ENCODE results near the gene MYL4. TPM values are rescaled to one million over a fixed set of nuclear protein-coding genes. Genes with fewer than 3 reads are reported as not detected.

MYL4 gene
- total and polyA plus RNA-seq, 3 donors from 2014 or later, result 7.6 to 19.3 (median 7.9) TPM

DNA sequence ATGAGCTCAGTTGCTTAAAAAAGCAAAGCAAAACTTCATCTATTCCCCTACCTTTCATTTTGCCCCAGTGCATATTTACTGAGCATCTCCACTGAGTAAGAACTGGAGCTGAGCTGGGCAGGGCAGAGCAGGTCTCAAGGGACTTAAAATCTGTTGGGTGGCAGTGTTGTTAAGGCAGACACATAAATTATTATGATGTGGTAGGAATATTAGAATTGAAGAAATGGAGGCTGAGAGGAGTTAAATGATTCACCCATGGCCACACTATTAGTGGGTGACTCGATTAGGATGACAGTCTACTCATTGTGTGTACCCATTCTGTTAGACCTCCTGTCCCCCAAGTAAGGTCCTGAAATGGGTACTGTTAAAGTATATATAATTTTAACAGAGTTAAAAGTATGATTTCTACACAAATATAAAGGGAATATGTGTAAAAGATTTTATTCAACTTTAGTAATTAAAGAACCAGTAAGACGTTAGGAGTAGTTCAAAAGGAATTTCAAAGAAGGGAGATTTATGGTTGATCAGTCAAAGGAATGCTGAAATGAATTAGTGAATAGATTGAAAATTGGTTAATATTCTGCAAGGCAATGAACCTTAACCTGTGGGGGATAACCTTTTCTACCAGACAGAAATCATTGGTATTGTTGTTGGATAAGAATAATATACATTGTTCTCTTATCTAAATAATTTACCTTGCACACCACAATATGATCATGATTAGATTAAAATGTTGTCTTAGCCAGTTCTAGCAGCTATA, 62.0 kb downstream of the MYL4 start:
- 91 to 95% methylated on average over 2 of the region's 2 CpGs for WGBS, 2 donors
- no peak for DNase-seq
- H3K27ac ChIP-seq, result no peak overlapping the region
- TF ChIP-seq, protein P1, sequence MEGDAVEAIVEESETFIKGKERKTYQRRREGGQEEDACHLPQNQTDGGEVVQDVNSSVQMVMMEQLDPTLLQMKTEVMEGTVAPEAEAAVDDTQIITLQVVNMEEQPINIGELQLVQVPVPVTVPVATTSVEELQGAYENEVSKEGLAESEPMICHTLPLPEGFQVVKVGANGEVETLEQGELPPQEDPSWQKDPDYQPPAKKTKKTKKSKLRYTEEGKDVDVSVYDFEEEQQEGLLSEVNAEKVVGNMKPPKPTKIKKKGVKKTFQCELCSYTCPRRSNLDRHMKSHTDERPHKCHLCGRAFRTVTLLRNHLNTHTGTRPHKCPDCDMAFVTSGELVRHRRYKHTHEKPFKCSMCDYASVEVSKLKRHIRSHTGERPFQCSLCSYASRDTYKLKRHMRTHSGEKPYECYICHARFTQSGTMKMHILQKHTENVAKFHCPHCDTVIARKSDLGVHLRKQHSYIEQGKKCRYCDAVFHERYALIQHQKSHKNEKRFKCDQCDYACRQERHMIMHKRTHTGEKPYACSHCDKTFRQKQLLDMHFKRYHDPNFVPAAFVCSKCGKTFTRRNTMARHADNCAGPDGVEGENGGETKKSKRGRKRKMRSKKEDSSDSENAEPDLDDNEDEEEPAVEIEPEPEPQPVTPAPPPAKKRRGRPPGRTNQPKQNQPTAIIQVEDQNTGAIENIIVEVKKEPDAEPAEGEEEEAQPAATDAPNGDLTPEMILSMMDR (IDR thresholded peaks at IDR 0.05), result no peak
- TF ChIP-seq POLR2A (IDR thresholded peaks at IDR 0.05), result no peak
- H3K27me3 ChIP-seq, result no peaks in the 10 kb centered on the region
- no peaks in the 10 kb centered on the region for H3K36me3 ChIP-seq (ENCODE audit: low read depth, missing control alignments)
- H3K9me3 ChIP-seq, result no peaks in the 10 kb centered on the region
- H3K4me1 ChIP-seq, result peaks cover 15% of the 10 kb centered on the region
- no peak overlapping the region for H3K4me3 ChIP-seq
- intact Hi-C loops (cut with DNase I; ENCODE audit: low total_unique reads), result no loop called here

DNA sequence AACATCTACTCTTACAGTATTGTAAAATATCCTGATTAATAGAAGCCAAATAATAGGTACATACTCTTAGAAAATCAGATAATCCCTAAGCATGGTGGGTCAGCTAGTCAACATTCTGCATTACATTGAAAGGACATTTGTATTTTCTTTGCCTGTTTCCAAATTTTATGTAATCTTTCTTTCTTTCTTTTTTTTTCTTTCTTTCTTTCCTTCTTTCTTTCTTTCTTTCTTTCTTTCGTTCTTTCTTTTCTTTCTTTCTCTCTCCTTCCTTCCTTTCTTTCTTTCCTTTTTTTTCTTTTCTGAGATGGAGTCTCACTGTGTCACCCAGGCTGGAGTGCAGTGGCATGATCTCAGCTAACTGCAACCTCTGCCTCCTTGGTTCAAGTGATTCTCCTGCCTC, 63.3 kb downstream of the MYL4 start:
- Histone ChIP-seq H3K27me3 (no peaks in the 10 kb centered on the region), H3K36me3 (ENCODE audit: low read depth, missing control alignments) (no peaks in the 10 kb centered on the region), H3K27ac (no peak overlapping the region), H3K9me3 (no peaks in the 10 kb centered on the region), H3K4me1 (peaks cover 22% of the 10 kb centered on the region), H3K4me3 (no peak overlapping the region)
- no peak for TF ChIP-seq POLR2A (IDR thresholded peaks at IDR 0.05)
- TF ChIP-seq, protein P1 (IDR thresholded peaks at IDR 0.05), result no peak
- 74 to 75% methylated on average over 1 of the region's 1 CpG for WGBS, 2 donors
- DNase-seq, result no peak
- intact Hi-C loops (cut with DNase I; ENCODE audit: low total_unique reads), result no loop called here

DNA sequence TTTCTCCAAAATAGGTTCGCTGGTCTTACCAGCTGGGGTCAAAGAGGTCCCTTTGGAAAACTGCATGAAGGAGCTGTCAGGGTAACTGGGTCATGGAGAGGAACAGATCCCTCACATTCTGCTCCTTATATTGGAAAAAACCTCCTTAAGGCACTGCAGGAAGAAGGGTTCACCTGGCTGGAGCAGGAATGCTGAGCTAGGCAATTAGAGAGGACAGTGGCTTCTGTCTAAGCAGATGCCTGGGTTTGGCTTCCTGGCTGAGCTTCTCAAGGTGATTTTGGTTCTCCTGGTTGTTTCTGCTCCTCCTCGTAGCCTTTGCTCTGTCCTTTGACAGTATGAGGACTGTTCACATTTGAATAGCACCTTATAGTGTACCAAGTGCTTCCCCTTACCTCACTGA, 64.1 kb downstream of the MYL4 start:
- no peak for DNase-seq
- Histone ChIP-seq H3K4me1 (peaks cover 22% of the 10 kb centered on the region), H3K27me3 (no peaks in the 10 kb centered on the region), H3K27ac (no peak overlapping the region), H3K4me3 (no peak overlapping the region), H3K9me3 (no peaks in the 10 kb centered on the region), H3K36me3 (ENCODE audit: low read depth, missing control alignments) (no peaks in the 10 kb centered on the region)
- intact Hi-C loops (cut with DNase I; ENCODE audit: low total_unique reads), result no loop called here
- 79 to 86% methylated on average over 2 of the region's 2 CpGs for WGBS, 2 donors
- no peak for TF ChIP-seq POLR2A (IDR thresholded peaks at IDR 0.05)
- TF ChIP-seq, protein P1 (IDR thresholded peaks at IDR 0.05), result no peak

Small RNA genes lying within 50 kb of the gene (small RNA-seq; reads per million reads assigned to genes)
- 0 reads per million in 2 donors for gene RNU7-186P

Other genes with a start within 250 kb of the MYL4 start
- not detected for gene RPRML, start 230.1 kb upstream of the MYL4 start, total RNA-seq
- gene RPRML, start 230.1 kb upstream of the MYL4 start, polyA plus RNA-seq (ENCODE audit: insufficient read depth, low read depth, low replicate concordance), result not detected
- gene CDC27, start 20.1 kb upstream of the MYL4 start, total RNA-seq, result 10 to 100 TPM; 74.6 to 99.8 TPM
- 85.8 TPM for gene CDC27, start 20.1 kb upstream of the MYL4 start, polyA plus RNA-seq (ENCODE audit: insufficient read depth, low read depth, low replicate concordance)
- gene ITGB3, start 44.5 kb downstream of the MYL4 start, total RNA-seq, result 10 to 100 TPM in 1 of 2 donors, 1 to 10 TPM in 1; 6.9 to 10.3 TPM
- 7.6 TPM for gene ITGB3, start 44.5 kb downstream of the MYL4 start, polyA plus RNA-seq (ENCODE audit: insufficient read depth, low read depth, low replicate concordance)
- 10 to 100 TPM; 23.2 to 37.7 TPM for gene EFCAB13, start 114.6 kb downstream of the MYL4 start, total RNA-seq
- 22.9 TPM for gene EFCAB13, start 114.6 kb downstream of the MYL4 start, polyA plus RNA-seq (ENCODE audit: insufficient read depth, low read depth, low replicate concordance)

Measured in testis (tissue), 3 donors.